Stimulated activated CD4-positive, alpha-beta T cell treated with anti-CD3 and anti-CD28 coated beads, TNF-alpha, amount 100 ng/mL, for 1 hour (primary cell): ENCODE measurements around the gene L3MBTL4.

ENCODE experiments used
- DNase-seq, 3 donors: peaks; one replicate each; pipeline ENCODE4 v3.0.0-alpha.2; 2020; ENCODE audit warnings: low read depth in 3 of 3, low spot score in 1 of 3

Gene L3MBTL4

GRCh38 chr18:5937121-5937520, 477.6 kb downstream of the L3MBTL4 start:
- no peak for DNase-seq

- no peak for DNase-seq
Observed at GRCh38 chr18:5930789-5931188, 483.9 kb downstream of the L3MBTL4 start.

- no peak for DNase-seq
Observed at GRCh38 chr18:5918205-5918858, 496.4 kb downstream of the L3MBTL4 start.

- no peak for DNase-seq
Observed at GRCh38 chr18:5914951-5915350, 499.8 kb downstream of the L3MBTL4 start.

GRCh38 chr18:5914016-5914415, 500.7 kb downstream of the L3MBTL4 start:
- DNase-seq = no peak

- no peak for DNase-seq
Observed at GRCh38 chr18:5912566-5912965, 502.1 kb downstream of the L3MBTL4 start.

GRCh38 chr18:5909125-5909524, 505.6 kb downstream of the L3MBTL4 start:
- DNase-seq = no peak
